ENCODE results near the gene HNF1B. TPM values are rescaled to one million over a fixed set of nuclear protein-coding genes. Genes with fewer than 3 reads are reported as not detected.

The HNF1B gene
- total and polyA plus RNA-seq, 4 donors, result 4.1 to 18.9 (median 12.4) TPM

- Histone ChIP-seq H3K27me3 (ENCODE audit: control insufficient read depth in 3 of 3, insufficient read depth in 3 of 3, low read length in 2 of 3) (peaks cover 0 to 82% (median 68%) of the 10 kb centered on the region in 3 donors), H3K4me1 (ENCODE audit: control insufficient read depth in 5 of 5, insufficient read depth in 5 of 5, low read length in 5 of 5) (peaks cover 0 to 17% (median 6%) of the 10 kb centered on the region in 5 donors), H3K27ac (ENCODE audit: low read depth in 1 of 2, low read length in 1 of 2) (peak overlapping the region in 1 of 2 donors; percentile 94), H3K36me3 (ENCODE audit: control insufficient read depth in 4 of 4, insufficient read depth in 4 of 4, low read length in 4 of 4) (no peaks in the 10 kb centered on the region), H3K9ac (ENCODE audit: insufficient read depth in 1 of 2, low read length in 2 of 2) (peak overlapping the region in 1 of 2 donors; percentile 73), H3K4me3 (peak overlapping the region; percentile 57), H3K9me3 (ENCODE audit: control insufficient read depth in 4 of 4, insufficient read depth in 3 of 4, low read length in 3 of 4) (no peaks in the 10 kb centered on the region)
- ATAC-seq (ENCODE audit: insufficient read depth, low FRiP score), result peak; percentile 9
- TF ChIP-seq CTCF (IDR thresholded peaks at IDR 0.05; ENCODE audit: control extremely low read depth, extremely low read depth), result no peak
- DNase-seq, result peak in 2 of 3 donors; percentile 33 to 34
- 0 to 1% methylated on average over 19 of the region's 19 CpGs for WGBS, 2 donors
Measured at GRCh38 chr17:37743612-37743874, 1.3 kb downstream of the HNF1B start.

GRCh38 chr17:37742762-37743611 is 1.9 kb downstream of the HNF1B start:
- DNase-seq (peak; percentile 32 to 47 (median 45)), ATAC-seq (ENCODE audit: insufficient read depth, low FRiP score) (no peak)
- 2 to 4% methylated on average over 59 to 76 of the region's 76 CpGs for WGBS, 2 donors
- Histone ChIP-seq H3K9me3 (ENCODE audit: control insufficient read depth in 4 of 4, insufficient read depth in 3 of 4, low read length in 3 of 4) (no peaks in the 10 kb centered on the region), H3K4me1 (ENCODE audit: control insufficient read depth in 5 of 5, insufficient read depth in 5 of 5, low read length in 5 of 5) (peaks cover 0 to 17% (median 6%) of the 10 kb centered on the region in 5 donors), H3K4me3 (peak overlapping the region; percentile 57), H3K27me3 (ENCODE audit: control insufficient read depth in 3 of 3, insufficient read depth in 3 of 3, low read length in 2 of 3) (peaks cover 0 to 80% (median 70%) of the 10 kb centered on the region in 3 donors), H3K27ac (ENCODE audit: low read depth in 1 of 2, low read length in 1 of 2) (peak overlapping the region in 1 of 2 donors; percentile 94), H3K36me3 (ENCODE audit: control insufficient read depth in 4 of 4, insufficient read depth in 4 of 4, low read length in 4 of 4) (no peaks in the 10 kb centered on the region), H3K9ac (ENCODE audit: insufficient read depth in 1 of 2, low read length in 2 of 2) (peak overlapping the region in 1 of 2 donors; percentile 73)
- no peak for TF ChIP-seq CTCF (IDR thresholded peaks at IDR 0.05; ENCODE audit: control extremely low read depth, extremely low read depth)

- DNase-seq (peak in 2 of 3 donors; percentile 31 to 36), ATAC-seq (ENCODE audit: insufficient read depth, low FRiP score) (no peak)
- Histone ChIP-seq H3K9ac (ENCODE audit: insufficient read depth in 1 of 2, low read length in 2 of 2) (peak overlapping the region in 1 of 2 donors; percentile 61), H3K4me1 (ENCODE audit: control insufficient read depth in 5 of 5, insufficient read depth in 5 of 5, low read length in 5 of 5) (peaks cover 0 to 17% (median 6%) of the 10 kb centered on the region in 5 donors), H3K27ac (ENCODE audit: low read depth in 1 of 2, low read length in 1 of 2) (peak overlapping the region in 1 of 2 donors; percentile 94), H3K27me3 (ENCODE audit: control insufficient read depth in 3 of 3, insufficient read depth in 3 of 3, low read length in 2 of 3) (peaks cover 0 to 76% (median 66%) of the 10 kb centered on the region in 3 donors), H3K36me3 (ENCODE audit: control insufficient read depth in 4 of 4, insufficient read depth in 4 of 4, low read length in 4 of 4) (no peaks in the 10 kb centered on the region), H3K9me3 (ENCODE audit: control insufficient read depth in 4 of 4, insufficient read depth in 3 of 4, low read length in 3 of 4) (no peaks in the 10 kb centered on the region), H3K4me3 (peak overlapping the region; percentile 57)
- 3% methylated on average over 51 of the region's 51 CpGs for WGBS, 2 donors
- no peak for TF ChIP-seq CTCF (IDR thresholded peaks at IDR 0.05; ENCODE audit: control extremely low read depth, extremely low read depth)
Measured at GRCh38 chr17:37742116-37742761, 2.6 kb downstream of the HNF1B start.

All from lung (tissue), 12 donors.